ENCODE measurements around the gene GPM6B. TPM values are rescaled to one million over a fixed set of nuclear protein-coding genes. Genes with fewer than 3 reads are reported as not detected.
A peak's percentile ranks its signal among the peaks of the same experiment; 100 is the strongest.
"Not testable (repeated sequence)": the region's sequence is repeated elsewhere in the genome, so short reads cannot be mapped to it uniquely, and the experiment has no call there.

Gene GPM6B
- total RNA-seq, 1 donor: 10.4 TPM

DNA sequence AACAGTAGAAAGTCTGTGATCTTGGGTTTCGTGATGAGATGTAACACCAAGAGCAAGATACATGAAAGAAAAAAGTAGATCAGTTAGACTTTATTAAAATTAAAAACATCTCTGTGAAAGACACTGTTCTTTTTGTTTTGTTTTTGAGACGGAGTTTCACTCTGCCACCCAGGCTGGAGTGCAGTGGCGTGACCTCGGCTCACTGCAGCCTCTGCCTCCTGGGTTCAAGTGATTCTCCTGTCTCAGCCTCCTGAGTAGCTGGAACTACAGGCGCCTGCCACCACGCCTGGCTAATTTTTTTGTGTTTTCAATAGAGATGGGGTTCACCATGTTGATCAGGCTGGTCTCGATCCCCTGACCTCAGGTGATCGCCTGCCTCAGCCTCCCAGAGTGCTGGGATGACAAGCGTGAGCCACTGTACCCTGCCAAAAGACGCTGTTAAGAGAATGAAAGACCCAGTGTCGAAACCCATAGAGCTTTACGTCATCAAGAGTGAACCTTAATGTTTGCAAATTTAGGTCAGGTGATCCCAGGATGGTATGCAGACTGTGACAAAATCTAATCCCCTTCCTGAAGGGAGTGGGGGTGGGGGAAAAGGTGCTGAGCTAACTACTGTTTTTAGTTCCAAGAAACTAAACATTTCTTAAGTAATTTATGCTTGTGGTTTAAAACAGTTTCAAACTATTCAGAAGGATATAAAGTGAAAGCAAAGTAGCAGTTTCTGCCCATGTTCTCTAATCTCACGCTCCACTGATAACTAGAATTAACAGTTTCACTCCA lies 74.3 kb downstream of the GPM6B start:
- no peak overlapping the region for H3K4me3 ChIP-seq (ENCODE audit: low read depth, low read length)
- TF ChIP-seq, protein P1, sequence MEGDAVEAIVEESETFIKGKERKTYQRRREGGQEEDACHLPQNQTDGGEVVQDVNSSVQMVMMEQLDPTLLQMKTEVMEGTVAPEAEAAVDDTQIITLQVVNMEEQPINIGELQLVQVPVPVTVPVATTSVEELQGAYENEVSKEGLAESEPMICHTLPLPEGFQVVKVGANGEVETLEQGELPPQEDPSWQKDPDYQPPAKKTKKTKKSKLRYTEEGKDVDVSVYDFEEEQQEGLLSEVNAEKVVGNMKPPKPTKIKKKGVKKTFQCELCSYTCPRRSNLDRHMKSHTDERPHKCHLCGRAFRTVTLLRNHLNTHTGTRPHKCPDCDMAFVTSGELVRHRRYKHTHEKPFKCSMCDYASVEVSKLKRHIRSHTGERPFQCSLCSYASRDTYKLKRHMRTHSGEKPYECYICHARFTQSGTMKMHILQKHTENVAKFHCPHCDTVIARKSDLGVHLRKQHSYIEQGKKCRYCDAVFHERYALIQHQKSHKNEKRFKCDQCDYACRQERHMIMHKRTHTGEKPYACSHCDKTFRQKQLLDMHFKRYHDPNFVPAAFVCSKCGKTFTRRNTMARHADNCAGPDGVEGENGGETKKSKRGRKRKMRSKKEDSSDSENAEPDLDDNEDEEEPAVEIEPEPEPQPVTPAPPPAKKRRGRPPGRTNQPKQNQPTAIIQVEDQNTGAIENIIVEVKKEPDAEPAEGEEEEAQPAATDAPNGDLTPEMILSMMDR (IDR thresholded peaks at IDR 0.05; ENCODE audit: insufficient read depth, low read length): no peak
- no peak for DNase-seq (ENCODE audit: low read depth)

DNA sequence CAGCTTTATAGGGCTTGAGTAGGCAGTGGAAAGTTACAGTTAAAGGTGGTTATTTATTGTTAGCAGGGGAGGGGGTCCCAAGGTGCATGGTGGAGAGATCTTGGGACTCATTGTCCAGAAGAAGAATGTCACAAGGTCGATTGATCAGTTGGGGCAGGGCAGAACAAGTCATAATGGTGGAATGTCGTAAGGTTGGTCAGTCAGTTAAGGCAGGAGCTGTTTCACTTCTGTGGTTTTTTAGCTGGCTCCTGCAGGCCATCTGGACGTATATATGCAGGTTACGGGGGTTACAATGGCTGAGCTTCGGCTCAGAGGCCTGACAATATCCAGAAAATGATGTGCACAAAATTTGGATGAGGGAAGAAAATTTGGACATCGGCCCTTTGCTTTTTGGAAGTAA lies 75.2 kb downstream of the GPM6B start:
- no peak overlapping the region for H3K4me3 ChIP-seq (ENCODE audit: low read depth, low read length)
- no peak for DNase-seq (ENCODE audit: low read depth)
- TF ChIP-seq, protein P1 (IDR thresholded peaks at IDR 0.05; ENCODE audit: insufficient read depth, low read length): no peak

DNA sequence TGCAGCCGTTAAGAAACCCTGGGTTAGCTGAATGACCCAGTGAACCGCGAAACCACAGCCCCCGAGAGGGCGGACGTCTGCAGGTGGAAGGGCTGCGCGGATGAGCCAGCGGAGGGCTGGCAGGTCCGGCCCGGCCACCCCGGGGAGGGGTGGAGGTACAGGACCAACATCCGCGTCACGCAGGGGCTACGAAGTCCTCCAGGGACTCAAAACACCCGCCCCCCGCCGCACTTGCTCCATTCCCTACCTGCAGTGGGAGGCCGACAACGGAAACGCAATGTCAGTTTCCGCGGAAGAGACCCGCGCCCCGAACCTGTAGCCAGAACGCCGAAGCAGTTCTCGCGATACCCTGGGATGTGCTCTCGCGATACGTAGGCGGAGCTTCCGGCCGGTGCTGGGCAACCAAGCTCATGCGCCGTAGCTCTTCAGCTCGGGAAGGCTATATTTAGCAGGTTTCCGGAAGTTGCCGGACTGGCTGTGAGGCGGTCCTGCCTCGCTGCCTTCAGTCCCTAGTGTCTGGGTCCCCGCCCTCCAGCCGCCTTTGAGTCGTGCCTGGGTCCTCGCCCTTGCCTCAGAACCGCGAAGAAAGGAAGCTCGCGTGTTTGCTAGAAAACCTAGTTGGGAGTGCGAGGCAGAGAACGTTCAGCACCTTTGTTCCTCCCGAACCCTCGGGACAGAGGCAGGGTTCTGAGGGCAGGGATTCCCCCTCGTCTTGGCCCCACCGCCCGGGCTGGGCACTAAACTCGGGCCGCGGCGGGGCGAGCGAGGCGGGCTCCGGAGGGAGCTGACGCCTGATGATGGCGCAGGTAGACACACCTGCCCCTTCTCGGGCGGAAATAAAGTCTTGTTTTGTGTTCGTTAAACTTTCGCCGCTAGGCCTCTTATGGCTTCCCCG lies 82.4 kb downstream of the GPM6B start, which contains the start of the genes OFD1 and TRAPPC2:
OFD1 (plus strand) TSS at position 471 of the 895 bp plus-strand sequence; CDS start at position 795, 324 bp downstream.
TRAPPC2 (minus strand) TSS at position 343 of the 895 bp plus-strand sequence. CDS start 14,657 bp downstream, outside the sequence.
- TF ChIP-seq, protein P1 (IDR thresholded peaks at IDR 0.05; ENCODE audit: insufficient read depth, low read length): no peak
- peak within 1 kb of the TSS; percentile 95 for H3K4me3 ChIP-seq (ENCODE audit: low read depth, low read length)
- DNase-seq (ENCODE audit: low read depth): peak; percentile 98

DNA sequence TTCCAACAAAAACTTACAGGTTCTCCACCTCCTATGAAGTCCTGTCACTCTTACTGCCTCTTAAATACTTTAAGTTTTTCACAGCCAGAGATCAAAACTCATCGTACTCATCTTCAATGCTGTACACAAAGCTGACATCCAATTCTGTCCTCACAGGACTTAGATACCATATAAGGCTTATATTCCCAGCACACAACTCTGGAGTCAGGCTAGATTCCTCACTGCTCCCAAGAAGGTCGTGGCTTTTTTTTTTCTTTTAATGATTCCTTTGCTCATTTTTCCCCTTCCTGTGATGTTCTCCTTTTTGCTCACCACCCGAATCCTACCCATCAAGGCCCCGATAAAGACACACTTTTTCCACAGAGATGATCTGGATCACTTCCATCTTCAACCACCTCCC lies 83.4 kb downstream of the GPM6B start:
- TF ChIP-seq, protein P1 (IDR thresholded peaks at IDR 0.05; ENCODE audit: insufficient read depth, low read length): no peak
- peak overlapping the region; percentile 95 for H3K4me3 ChIP-seq (ENCODE audit: low read depth, low read length)
- DNase-seq (ENCODE audit: low read depth): peak; percentile 22

DNA sequence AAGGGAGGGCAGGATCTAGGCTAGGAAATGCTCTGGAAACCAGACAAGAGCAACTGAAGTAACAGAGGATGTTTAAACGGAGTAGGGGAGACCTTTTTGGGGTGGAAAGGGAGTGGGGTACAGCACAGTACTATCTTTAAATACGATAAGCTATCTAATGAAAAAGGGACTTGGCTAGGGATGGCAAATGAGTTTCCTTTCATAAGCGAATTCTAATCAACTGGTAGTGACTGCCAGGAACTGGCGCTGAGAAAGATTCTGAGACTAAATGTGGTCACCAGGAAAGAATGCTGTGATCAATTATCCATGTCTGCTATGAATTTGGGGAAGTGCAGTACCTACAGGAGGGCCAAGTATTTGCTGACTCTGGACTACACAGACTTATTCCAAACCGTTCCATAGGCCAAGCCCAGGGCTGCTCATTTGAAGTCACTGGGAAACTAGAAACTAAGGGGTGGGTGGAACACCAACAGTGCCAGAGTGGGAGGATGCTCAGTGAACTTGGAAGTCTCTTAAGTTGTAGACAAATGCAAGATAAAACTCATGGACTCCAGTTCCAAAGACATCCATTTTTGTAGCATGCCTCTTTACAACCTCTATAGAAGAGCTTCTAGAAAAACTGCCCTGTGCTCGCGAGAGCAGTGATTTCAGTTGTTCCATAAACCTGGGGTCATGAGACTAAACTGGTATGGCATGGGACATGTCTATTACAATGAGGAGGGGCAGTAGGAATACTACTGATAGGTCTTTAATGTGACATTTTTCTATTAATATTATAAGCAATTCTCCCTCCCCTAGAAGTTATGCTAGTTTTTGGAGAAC lies 84.4 kb downstream of the GPM6B start:
- TF ChIP-seq, protein P1 (IDR thresholded peaks at IDR 0.05; ENCODE audit: insufficient read depth, low read length): no peak
- DNase-seq (ENCODE audit: low read depth): peak; percentile 82
- peak overlapping the region; percentile 20 for H3K4me3 ChIP-seq (ENCODE audit: low read depth, low read length)

- not testable (repeated sequence) for DNase-seq (ENCODE audit: low read depth); H3K4me3 ChIP-seq (ENCODE audit: low read depth, low read length)
Observed at GRCh38 chrX:13730523-13730922, 86.4 kb downstream of the GPM6B start.

GRCh38 chrX:13726583-13726982 lies 90.3 kb downstream of the GPM6B start:
- DNase-seq (ENCODE audit: low read depth): not testable (repeated sequence)

GRCh38 chrX:13724878-13725277 lies 92.0 kb downstream of the GPM6B start:
- DNase-seq (ENCODE audit: low read depth); H3K4me3 ChIP-seq (ENCODE audit: low read depth, low read length): not testable (repeated sequence)

More at GRCh38 chrX:13726583-13726982, 90.3 kb downstream of the GPM6B start:
- H3K4me3 ChIP-seq (ENCODE audit: low read depth, low read length): not testable (repeated sequence)

Measured in fibroblast of the aortic adventitia (primary cell).